ENCODE measurements around the gene WNT5A.

DNA sequence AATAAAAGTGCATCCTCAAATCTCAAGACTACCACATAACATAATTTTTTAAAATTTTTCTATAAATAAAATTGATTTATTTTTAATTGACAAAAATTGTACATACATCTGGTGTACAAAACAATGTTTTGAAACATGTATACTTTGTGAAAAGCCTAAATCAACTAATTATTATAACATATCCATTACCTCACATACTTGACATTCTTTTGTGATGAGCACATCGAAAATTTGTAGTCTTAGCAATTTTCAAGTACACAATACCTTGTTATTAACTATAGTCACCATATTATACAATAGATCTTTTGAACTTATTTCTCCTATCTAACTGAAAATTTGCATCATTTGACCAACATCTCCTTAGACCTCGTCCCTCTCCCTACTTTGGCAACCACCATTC lies 7.9 kb upstream of the WNT5A start:
- TF ChIP-seq, protein P1, sequence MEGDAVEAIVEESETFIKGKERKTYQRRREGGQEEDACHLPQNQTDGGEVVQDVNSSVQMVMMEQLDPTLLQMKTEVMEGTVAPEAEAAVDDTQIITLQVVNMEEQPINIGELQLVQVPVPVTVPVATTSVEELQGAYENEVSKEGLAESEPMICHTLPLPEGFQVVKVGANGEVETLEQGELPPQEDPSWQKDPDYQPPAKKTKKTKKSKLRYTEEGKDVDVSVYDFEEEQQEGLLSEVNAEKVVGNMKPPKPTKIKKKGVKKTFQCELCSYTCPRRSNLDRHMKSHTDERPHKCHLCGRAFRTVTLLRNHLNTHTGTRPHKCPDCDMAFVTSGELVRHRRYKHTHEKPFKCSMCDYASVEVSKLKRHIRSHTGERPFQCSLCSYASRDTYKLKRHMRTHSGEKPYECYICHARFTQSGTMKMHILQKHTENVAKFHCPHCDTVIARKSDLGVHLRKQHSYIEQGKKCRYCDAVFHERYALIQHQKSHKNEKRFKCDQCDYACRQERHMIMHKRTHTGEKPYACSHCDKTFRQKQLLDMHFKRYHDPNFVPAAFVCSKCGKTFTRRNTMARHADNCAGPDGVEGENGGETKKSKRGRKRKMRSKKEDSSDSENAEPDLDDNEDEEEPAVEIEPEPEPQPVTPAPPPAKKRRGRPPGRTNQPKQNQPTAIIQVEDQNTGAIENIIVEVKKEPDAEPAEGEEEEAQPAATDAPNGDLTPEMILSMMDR (IDR thresholded peaks at IDR 0.05), result no peak
- TF ChIP-seq ZFX (IDR thresholded peaks at IDR 0.05; ENCODE audit: borderline replicate concordance), result no peak

All from 22Rv1 (cell line).